Activated naive CD8-positive, alpha-beta T cell treated with anti-CD3 and anti-CD28 coated beads, Interleukin-2, amount 10 ng/mL, durations not matched to agents 7 days and 5 days (primary cell): ENCODE data around the gene TERB1. TPM values are rescaled to one million over a fixed set of nuclear protein-coding genes. Genes with fewer than 3 reads are reported as not detected.

ENCODE experiments used
- ATAC-seq: fragments of 150-1000 bp; cut with Tn5 transposase; one replicate; pipeline ENCODE4 v1.10.0; 2021; ENCODE audit warnings: low read depth, moderate library complexity
- POLR2A ChIA-PET: fragments of 350-600 bp; sonication (Branson Sonifier 250); formaldehyde crosslinking; loops from one replicate; lab custom pipeline; 2021; ENCODE audit warnings: antibody characterized with exemption; lab: Charles Lee
- DNase-seq: peaks from one replicate; pipeline ENCODE4 v3.0.0; 2021
- H3K27ac Mint-ChIP-seq: one replicate; pipeline ENCODE4 v1.8.0; 2022; ENCODE audit warnings: mild to moderate bottlenecking, mixed read lengths
- H3K27me3 Mint-ChIP-seq: one replicate; pipeline ENCODE4 v1.8.0; 2022; ENCODE audit warnings: mild to moderate bottlenecking, moderate library complexity, mixed read lengths
- H3K36me3 Mint-ChIP-seq: one replicate; pipeline ENCODE4 v1.8.0; 2021; ENCODE audit warnings: mild to moderate bottlenecking, mixed read lengths
- H3K4me1 Mint-ChIP-seq: one replicate; pipeline ENCODE4 v1.8.0; 2021; ENCODE audit warnings: mixed read lengths
- H3K4me3 Mint-ChIP-seq: one replicate; pipeline ENCODE4 v1.8.0; 2022; ENCODE audit warnings: mild to moderate bottlenecking, moderate library complexity, mixed read lengths
- H3K9me3 Mint-ChIP-seq: one replicate; pipeline ENCODE4 v1.8.0; 2021; ENCODE audit warnings: mixed read lengths
- total RNA-seq, 2 experiments: library from RNA; stranded (reverse); gene quantifications; one replicate each; pipeline ENCODE4 v1.2.3, GENCODE V29; 2021

Gene TERB1
- total RNA-seq, 2 experiments from 2014 or later: not detected

DNA sequence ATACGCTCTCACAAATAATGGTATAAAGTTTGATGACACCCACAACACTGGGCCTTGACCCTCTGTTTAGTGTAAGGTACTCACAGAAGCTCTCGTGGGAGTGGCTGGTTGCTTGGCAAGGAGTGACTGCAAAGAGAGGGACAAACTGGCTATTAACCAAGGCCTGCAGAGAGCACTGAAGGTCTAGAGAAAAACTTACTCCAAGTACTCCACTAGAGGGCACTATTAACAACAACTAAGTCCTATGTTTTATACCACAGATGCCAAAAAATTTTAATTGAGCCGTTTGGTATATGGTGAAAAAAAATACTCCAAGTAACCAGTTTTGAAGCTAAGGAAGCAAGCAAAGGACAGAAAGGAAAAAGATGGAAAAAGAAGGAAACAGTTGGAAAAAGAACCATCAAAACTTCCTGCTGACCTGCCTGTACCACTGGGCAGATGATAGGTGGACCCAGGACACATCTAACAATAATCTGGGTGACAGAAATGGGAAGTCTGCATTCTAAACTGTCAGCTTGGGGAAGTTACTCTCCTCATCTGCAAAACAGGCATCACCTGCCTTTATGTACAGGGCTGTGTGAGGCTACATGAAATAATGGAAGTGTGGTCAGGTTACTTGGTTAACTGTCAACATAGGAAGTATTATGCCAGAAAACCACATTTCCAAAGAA, 73.1 kb downstream of the TERB1 start:
- no peaks in the 10 kb centered on the region for H3K9me3 Mint-ChIP-seq
- peak; percentile 72 for ATAC-seq
- H3K36me3 Mint-ChIP-seq: peaks cover 28% of the 10 kb centered on the region
- no peak overlapping the region for H3K4me3 Mint-ChIP-seq
- peaks cover 10% of the 10 kb centered on the region for H3K4me1 Mint-ChIP-seq
- POLR2A ChIA-PET: interaction anchor here (0.5 to 0.8 kb wide), 3 partner anchors 34 to 140 kb away, joined by 3 to 4 read pairs (median 3); no protein-coding TSS in a partner anchor
- no peak for DNase-seq
- H3K27me3 Mint-ChIP-seq: no peaks in the 10 kb centered on the region
- peak overlapping the region; percentile 68 for H3K27ac Mint-ChIP-seq

DNA sequence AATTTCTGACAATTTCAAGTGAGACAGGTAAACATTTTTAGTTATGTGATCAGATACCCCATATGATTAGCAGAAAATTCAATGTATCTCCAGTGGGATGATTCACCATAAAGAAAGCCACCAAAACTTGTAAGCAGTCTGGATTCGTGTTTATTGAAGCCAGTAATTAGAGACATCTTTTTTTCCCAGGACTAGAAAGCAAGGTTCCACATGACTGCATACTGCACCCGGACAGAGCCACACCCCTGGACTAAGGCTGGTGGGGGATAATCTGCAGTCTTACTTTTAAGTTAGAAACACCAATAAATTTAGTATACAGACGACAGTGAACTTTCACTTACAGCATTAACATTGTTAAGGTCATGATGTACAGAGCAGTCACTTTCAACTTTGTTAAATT, 80.6 kb downstream of the TERB1 start:
- ATAC-seq (no peak), DNase-seq (no peak)
- H3K4me1 Mint-ChIP-seq: peaks cover 3% of the 10 kb centered on the region
- no peaks in the 10 kb centered on the region for H3K27me3 Mint-ChIP-seq
- POLR2A ChIA-PET: no interaction called here
- H3K9me3 Mint-ChIP-seq: no peaks in the 10 kb centered on the region
- no peak overlapping the region for H3K27ac Mint-ChIP-seq
- H3K36me3 Mint-ChIP-seq: peaks cover 10% of the 10 kb centered on the region
- no peak overlapping the region for H3K4me3 Mint-ChIP-seq

DNA sequence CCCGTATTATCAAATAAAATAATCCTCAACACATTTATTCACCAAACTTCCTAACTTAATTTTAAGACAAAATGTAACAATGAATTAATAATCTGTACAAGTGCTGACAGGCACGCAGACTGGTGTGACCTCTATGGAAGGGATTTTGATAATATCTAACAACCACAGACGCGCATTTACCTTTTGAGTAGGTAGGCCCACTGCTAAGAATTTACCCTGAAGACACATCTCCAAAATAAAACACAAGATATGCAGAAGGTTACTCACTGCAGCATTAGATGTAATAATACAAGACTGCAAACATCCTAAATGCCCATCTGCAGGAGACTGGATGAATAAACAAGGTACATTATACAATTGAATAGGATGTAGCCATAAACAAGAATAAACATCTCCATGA, 82.1 kb downstream of the TERB1 start:
- Mint-ChIP-seq H3K4me1 (no peaks in the 10 kb centered on the region), H3K27me3 (no peaks in the 10 kb centered on the region), H3K36me3 (peaks cover 6% of the 10 kb centered on the region), H3K9me3 (no peaks in the 10 kb centered on the region), H3K27ac (no peak overlapping the region), H3K4me3 (no peak overlapping the region)
- POLR2A ChIA-PET: no interaction called here
- no peak for DNase-seq
- no peak for ATAC-seq

DNA sequence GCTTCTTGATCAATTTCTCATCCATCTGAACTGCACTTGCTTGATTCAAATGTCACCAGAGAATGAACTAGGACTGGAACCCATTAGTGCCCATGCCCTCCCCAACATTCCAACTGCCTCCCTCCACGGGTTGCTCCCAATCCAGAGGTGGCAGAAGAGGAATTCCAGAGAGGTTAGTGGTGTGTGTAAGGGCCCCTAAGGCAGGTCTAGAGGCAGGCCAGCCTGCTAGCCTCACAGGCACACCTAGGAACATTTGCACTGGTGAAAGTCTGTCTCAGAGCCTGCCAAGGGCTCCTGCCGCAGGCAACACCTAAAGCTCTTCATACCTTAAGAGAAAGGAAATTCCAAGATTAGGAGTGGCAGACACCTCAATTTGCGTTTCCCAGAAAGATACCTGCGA, 83.6 kb downstream of the TERB1 start:
- no peak overlapping the region for H3K27ac Mint-ChIP-seq
- DNase-seq (no peak), ATAC-seq (no peak)

DNA sequence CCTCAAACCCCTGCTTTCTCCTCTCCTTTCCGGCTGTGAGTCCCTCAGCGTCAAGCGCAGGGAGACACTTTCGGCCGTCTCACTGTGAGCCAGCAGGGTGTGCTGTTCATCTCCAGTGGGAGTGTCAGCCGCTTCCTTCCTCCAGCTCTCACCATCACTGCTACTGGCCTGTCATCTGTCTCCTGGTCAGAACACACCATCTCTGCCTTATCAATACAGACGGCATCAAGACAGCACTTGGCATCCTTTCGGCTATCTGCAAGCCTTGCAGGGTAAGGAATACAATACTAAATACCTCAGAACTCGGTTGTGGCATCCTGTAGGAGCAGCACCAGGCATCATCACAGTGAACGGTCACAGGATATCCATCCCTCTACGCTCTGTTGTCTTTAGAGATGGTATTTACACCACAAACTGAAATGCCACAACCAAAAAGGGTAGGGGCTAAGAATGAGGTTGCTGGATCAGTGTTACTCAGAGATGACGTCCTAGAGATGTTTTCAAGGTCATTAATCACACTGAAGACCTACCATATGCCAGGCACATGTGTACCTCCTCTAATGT, 84.2 kb downstream of the TERB1 start:
- H3K27me3 Mint-ChIP-seq: no peaks in the 10 kb centered on the region
- no peaks in the 10 kb centered on the region for H3K4me1 Mint-ChIP-seq
- H3K27ac Mint-ChIP-seq: no peak overlapping the region
- DNase-seq: no peak
- H3K36me3 Mint-ChIP-seq: peaks cover 2% of the 10 kb centered on the region
- peak; percentile 56 for ATAC-seq
- POLR2A ChIA-PET: interaction anchor here (0.7 kb wide), 1 partner anchor 67 kb away, joined by 4 read pairs; no protein-coding TSS in a partner anchor
- no peaks in the 10 kb centered on the region for H3K9me3 Mint-ChIP-seq
- no peak overlapping the region for H3K4me3 Mint-ChIP-seq

More for the DNA sequence above, 83.6 kb downstream of the TERB1 start:
- Mint-ChIP-seq H3K4me3 (no peak overlapping the region), H3K9me3 (no peaks in the 10 kb centered on the region), H3K4me1 (no peaks in the 10 kb centered on the region), H3K27me3 (no peaks in the 10 kb centered on the region), H3K36me3 (peaks cover 2% of the 10 kb centered on the region)
- POLR2A ChIA-PET: no interaction called here

DNA sequence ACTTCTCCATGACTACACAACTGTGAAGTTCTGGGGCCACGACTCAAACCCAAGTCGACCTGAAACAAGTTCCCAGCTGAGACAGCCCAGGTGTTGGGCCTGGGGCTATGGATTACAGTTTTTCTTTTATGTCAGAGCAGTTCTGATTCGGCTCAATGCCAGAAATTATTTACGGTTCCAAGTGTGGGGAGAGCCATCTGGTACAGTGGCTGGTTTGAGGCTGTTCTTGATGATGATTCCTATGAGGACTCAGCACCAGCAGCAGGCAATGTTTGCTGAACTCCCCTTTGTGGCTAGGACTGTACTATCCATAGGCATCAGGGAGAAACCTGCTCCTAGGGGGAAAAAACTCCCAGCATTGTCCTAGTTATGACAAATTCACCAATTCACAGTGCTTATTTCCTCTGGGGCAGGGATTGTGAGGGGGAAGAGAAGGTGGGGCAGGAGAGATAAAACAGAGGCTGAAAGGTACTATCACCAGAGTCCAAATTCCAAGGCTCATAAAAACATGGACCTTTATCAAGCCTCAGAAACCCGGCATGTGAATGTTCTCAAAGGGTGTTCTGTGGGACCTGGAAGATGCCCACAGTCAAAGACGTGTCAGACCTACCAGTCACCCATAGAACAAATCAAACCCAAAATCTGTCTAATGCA, 86.6 kb downstream of the TERB1 start:
- POLR2A ChIA-PET: no interaction called here
- no peaks in the 10 kb centered on the region for H3K27me3 Mint-ChIP-seq
- no peaks in the 10 kb centered on the region for H3K9me3 Mint-ChIP-seq
- DNase-seq: no peak
- no peaks in the 10 kb centered on the region for H3K4me1 Mint-ChIP-seq
- ATAC-seq: no peak
- H3K36me3 Mint-ChIP-seq: no peaks in the 10 kb centered on the region
- no peak overlapping the region for H3K4me3 Mint-ChIP-seq
- H3K27ac Mint-ChIP-seq: no peak overlapping the region

DNA sequence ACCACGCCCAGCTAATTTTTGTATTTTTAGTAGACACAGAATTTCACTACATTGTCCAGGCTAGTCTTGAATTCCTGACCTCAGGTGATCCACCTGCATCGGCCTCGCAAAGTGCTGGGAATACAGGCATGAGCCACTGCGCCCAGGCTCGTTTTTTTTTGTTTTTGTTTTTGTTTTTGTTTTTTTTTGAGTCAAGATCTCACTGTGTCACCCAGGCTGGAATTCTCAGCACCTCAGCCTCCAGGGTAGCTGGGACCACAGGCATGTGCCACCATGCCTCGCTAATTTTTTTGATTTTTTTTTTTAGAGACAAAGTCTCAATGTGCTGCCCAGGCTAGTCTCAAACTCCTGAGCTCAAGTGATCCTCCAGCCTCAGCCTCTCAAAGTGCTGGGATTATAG, 87.3 kb downstream of the TERB1 start:
- Mint-ChIP-seq H3K4me1 (no peaks in the 10 kb centered on the region), H3K4me3 (no peak overlapping the region), H3K27ac (no peak overlapping the region), H3K27me3 (peaks cover under 1% of the 10 kb centered on the region), H3K36me3 (no peaks in the 10 kb centered on the region), H3K9me3 (no peaks in the 10 kb centered on the region)
- ATAC-seq (no peak), DNase-seq (no peak)
- POLR2A ChIA-PET: no interaction called here

DNA sequence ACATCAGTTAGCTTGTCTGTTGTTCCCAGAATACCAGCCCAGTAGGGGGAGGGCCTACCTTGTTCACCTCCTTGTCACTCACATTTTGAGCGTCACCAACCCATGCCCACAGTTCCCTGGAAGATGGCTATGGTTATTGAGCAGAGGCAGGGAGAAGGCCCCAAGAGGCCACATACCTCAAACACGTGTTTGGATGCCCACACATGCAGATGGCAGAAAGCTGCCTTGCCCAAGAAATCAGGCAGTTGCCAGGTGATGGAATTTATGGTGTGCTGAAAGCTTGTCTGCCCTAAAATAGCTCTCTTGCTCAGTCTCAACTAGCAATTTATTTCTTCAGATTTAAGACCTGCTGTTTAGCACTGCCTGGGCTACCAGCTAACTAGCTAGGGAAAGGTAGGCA, 88.3 kb downstream of the TERB1 start:
- DNase-seq (no peak), ATAC-seq (no peak)
- no peaks in the 10 kb centered on the region for H3K4me1 Mint-ChIP-seq
- POLR2A ChIA-PET: no interaction called here
- no peaks in the 10 kb centered on the region for H3K9me3 Mint-ChIP-seq
- no peak overlapping the region for H3K27ac Mint-ChIP-seq
- H3K4me3 Mint-ChIP-seq: no peak overlapping the region
- peaks cover 8% of the 10 kb centered on the region for H3K27me3 Mint-ChIP-seq
- H3K36me3 Mint-ChIP-seq: no peaks in the 10 kb centered on the region

DNA sequence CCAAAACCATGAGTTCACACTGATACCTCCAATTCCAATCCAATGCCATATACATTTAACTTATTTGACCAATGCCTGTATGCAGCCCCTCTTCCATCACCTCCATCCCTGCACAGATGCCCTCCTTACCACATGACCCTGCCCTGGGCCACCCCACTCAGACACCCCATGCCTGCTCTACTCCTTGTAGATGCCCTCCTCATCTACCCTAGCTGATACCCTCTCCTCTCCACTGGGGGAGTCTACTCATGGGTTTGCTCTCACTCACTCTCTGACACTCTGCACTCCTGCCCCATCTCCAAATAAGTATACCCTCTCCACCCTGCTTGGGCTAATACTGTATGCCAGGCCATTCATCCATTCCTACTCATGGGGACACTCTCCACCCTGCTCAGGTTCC, 88.9 kb downstream of the TERB1 start:
- POLR2A ChIA-PET: no interaction called here
- DNase-seq: no peak
- Mint-ChIP-seq H3K9me3 (no peaks in the 10 kb centered on the region), H3K27ac (no peak overlapping the region), H3K27me3 (peaks cover 11% of the 10 kb centered on the region), H3K4me1 (no peaks in the 10 kb centered on the region), H3K4me3 (no peak overlapping the region), H3K36me3 (no peaks in the 10 kb centered on the region)
- no peak for ATAC-seq

DNA sequence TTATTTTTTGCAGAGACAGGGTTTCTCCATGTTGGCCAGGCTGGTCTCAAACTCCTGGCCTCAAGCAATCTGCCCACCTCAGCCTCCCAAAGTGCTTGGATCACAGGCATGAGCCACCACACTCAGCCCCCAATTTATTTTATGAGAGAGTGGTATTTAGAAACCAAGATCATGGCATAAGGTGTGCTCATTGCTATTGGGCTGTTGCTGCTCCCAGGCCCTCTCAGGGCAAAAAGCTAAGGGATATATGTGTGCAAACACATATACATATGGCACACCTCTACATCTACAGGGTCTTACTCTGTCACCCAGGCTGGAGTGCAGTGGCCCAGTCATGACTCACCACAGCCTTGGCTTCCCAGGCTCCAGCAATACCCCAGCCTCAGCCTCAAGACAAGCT, 89.8 kb downstream of the TERB1 start:
- H3K4me3 Mint-ChIP-seq: no peak overlapping the region
- H3K27ac Mint-ChIP-seq: no peak overlapping the region
- POLR2A ChIA-PET: interaction anchor here (0.6 kb wide), 1 partner anchor 27 kb away, joined by 8 read pairs; no protein-coding TSS in a partner anchor
- DNase-seq (no peak), ATAC-seq (no peak)
- peaks cover 11% of the 10 kb centered on the region for H3K27me3 Mint-ChIP-seq
- H3K4me1 Mint-ChIP-seq: no peaks in the 10 kb centered on the region
- no peaks in the 10 kb centered on the region for H3K9me3 Mint-ChIP-seq
- H3K36me3 Mint-ChIP-seq: no peaks in the 10 kb centered on the region

DNA sequence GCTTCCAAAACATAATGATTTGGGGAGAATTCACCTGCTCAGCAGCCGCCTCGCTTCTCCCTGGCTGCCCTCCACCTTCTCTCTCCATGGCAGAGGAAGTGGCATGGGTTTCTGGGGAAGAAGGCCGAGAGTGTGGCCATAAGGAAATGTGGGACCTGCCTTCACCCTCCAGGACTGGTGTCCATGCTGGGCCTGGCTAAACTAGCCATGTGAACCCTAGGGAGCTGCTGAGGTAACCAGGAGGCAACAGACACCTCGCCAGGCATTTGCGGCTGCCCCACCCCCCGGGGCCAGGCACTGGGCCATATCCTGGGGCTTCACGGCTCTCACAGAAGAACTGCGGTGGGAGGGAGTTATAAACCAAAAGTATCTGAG, 94.9 kb downstream of the TERB1 start:
- Mint-ChIP-seq H3K4me1 (no peaks in the 10 kb centered on the region), H3K9me3 (no peaks in the 10 kb centered on the region), H3K27me3 (peaks cover 22% of the 10 kb centered on the region), H3K4me3 (no peak overlapping the region), H3K27ac (no peak overlapping the region), H3K36me3 (no peaks in the 10 kb centered on the region)
- ATAC-seq (no peak), DNase-seq (no peak)
- POLR2A ChIA-PET: no interaction called here

DNA sequence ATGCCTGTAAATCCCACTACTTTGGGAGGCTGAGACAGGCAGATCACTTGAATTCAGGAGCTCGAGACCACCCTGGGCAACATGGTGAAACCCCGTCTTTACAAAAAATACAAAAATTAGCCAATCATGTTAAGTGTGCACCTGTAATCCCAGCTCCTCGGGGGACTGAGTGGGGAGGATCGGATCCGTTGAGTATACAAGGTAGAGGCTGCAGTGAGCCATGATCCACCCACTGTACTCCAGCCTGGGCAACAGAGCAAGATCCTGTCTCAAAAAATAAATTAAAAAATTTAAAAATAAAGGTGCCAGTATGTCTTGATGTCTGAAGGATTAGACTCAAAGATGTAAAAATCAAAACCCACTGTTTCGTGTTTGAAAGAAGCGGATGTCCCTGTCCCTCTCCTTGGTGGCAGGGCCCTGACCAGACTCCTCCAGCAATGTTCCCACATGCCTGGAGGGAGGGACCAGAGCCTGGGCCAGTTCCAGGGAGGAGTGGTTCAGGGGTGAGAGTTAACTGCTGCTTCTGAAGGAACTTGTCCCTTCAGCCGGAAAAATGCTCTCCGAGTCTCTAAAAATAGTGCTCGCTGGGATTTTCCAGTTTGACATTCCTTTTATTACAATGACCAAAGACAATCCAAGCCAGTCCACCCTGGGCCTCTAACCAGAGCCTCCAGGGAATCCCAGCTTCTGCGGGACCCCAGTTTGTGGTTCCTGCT, 95.4 kb downstream of the TERB1 start:
- Mint-ChIP-seq H3K9me3 (peaks cover 1% of the 10 kb centered on the region), H3K36me3 (peaks cover under 1% of the 10 kb centered on the region), H3K27ac (no peak overlapping the region), H3K4me3 (no peak overlapping the region), H3K27me3 (peaks cover 25% of the 10 kb centered on the region), H3K4me1 (peaks cover under 1% of the 10 kb centered on the region)
- ATAC-seq (no peak), DNase-seq (no peak)
- POLR2A ChIA-PET: interaction anchor here (0.7 kb wide), 1 partner anchor 162 kb away, joined by 4 read pairs; no protein-coding TSS in a partner anchor
